Upper lobe of left lung (tissue), 4 donors: ENCODE results near the gene ANO4.

Experiments used
- CTCF ChIP-seq, 6 experiments: fragments of 450-650 bp in 4 of 6; fragments of 200-600 bp in 2 of 6; sonication (generic) in 2 of 6; IDR thresholded peaks; one replicate each; pipeline ENCODE4 v1.5.1; 2016 to 2019; ENCODE audit warnings: antibody characterized with exemption in 6 of 6
- EP300 ChIP-seq, 4 donors: sonication (generic); formaldehyde crosslinking; IDR thresholded peaks; one replicate each; pipeline ENCODE4 v1.5.1; 2017; ENCODE audit warnings: antibody characterized with exemption in 4 of 4, control low read depth in 2 of 4
- POLR2A ChIP-seq, 4 donors: fragments of 450-650 bp; IDR thresholded peaks; one replicate each; pipeline ENCODE4 v1.5.1; 2016 to 2017; ENCODE audit warnings: antibody characterized with exemption in 4 of 4, mild to moderate bottlenecking in 2 of 4
- POLR2AphosphoS5 ChIP-seq, 2 donors: sonication (generic); formaldehyde crosslinking; IDR thresholded peaks; one replicate each; pipeline ENCODE4 v1.5.1; 2017; ENCODE audit warnings: antibody characterized with exemption in 2 of 2

- TF ChIP-seq CTCF (IDR thresholded peaks at IDR 0.05) (no peak), POLR2AphosphoS5 (IDR thresholded peaks at IDR 0.05) (no peak), EP300 (IDR thresholded peaks at IDR 0.05) (no peak), POLR2A (IDR thresholded peaks at IDR 0.05) (no peak)
Measured at GRCh38 chr12:100789146-100789545, 5.4 kb upstream of the ANO4 start.
